ENCODE measurements around the gene ZNF385C. TPM values are rescaled to one million over a fixed set of nuclear protein-coding genes. Genes with fewer than 3 reads are reported as not detected.

ZNF385C gene
- total and polyA plus RNA-seq, 2 of the 13 experiments (the other 11 are each of a cell fraction or from before 2014, with no cell fraction given), result 2.3 to 6.1 TPM

DNA sequence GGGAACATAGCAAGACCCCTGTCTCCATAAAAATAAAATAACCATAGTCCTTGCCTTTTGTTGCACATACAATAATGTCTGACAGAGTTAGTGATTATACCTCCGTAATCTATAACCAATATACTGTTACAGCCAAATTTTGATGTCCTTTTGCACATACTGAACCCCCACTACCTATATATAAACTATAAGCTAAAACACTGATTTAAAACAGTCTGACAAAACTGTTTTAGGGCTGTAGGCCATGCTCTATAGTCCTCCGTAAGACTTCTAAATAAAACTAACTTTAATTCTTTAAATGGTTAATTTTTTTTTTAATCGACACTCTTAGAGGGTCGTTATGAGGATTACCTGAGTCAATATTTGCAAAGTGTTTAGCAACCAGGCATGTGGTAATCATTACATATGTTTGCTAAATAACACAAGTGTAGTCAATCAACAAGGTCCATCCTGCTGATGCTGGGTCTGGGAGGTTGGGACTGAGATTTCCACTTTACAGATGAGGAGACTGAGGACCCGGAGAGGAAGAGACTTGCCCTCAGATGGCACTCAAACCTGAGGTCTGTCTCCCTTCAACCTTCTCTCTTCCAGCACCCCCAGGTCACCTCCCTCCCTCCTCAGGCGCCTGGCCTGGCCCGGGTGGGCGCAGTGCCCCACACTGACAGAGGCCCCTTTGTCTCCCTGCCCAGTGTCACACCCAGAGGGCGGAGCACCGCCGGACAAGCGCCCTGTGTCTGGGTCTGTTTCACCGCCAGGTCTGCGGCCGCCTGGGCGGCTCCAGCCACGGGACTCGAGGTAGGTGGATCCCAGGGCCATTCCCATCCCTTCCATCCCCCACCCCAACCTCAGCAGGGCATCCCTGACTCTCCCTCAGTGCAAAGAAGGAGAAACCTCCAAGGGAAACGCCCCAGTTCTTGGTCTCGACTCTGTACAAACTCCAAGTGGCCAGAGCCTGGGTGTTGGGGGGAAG lies 10.3 kb downstream of the ZNF385C start (continued):
- TF ChIP-seq FIP1L1 (IDR thresholded peaks at IDR 0.05; ENCODE audit: borderline replicate concordance, insufficient read depth, low read depth, low read length), result no peak
- TF ChIP-seq SIN3A (IDR thresholded peaks at IDR 0.05; ENCODE audit: borderline replicate concordance, low read depth, low read length), result no peak
- TF ChIP-seq CAMTA2 (CRISPR knock-in tag; IDR thresholded peaks at IDR 0.05; ENCODE audit: borderline replicate concordance), result no peak
- TF ChIP-seq HDAC2 (CRISPR knock-in tag; IDR thresholded peaks at IDR 0.05), result peak; percentile 76
- 0 out of 2 replicates have a peak, but pooled peaks have one; percentile 38 for TF ChIP-seq POGZ (CRISPR knock-in tag; IDR thresholded peaks at IDR 0.05)
- TF ChIP-seq ZSCAN29 (CRISPR knock-in tag; conservative IDR thresholded peaks at IDR 0.05), result no peak
- no peak for TF ChIP-seq ZNF660 (CRISPR knock-in tag; IDR thresholded peaks at IDR 0.05; ENCODE audit: borderline replicate concordance, low read depth)
- no peak for TF ChIP-seq RFX1 (IDR thresholded peaks at IDR 0.05)
- TF ChIP-seq, protein P1, sequence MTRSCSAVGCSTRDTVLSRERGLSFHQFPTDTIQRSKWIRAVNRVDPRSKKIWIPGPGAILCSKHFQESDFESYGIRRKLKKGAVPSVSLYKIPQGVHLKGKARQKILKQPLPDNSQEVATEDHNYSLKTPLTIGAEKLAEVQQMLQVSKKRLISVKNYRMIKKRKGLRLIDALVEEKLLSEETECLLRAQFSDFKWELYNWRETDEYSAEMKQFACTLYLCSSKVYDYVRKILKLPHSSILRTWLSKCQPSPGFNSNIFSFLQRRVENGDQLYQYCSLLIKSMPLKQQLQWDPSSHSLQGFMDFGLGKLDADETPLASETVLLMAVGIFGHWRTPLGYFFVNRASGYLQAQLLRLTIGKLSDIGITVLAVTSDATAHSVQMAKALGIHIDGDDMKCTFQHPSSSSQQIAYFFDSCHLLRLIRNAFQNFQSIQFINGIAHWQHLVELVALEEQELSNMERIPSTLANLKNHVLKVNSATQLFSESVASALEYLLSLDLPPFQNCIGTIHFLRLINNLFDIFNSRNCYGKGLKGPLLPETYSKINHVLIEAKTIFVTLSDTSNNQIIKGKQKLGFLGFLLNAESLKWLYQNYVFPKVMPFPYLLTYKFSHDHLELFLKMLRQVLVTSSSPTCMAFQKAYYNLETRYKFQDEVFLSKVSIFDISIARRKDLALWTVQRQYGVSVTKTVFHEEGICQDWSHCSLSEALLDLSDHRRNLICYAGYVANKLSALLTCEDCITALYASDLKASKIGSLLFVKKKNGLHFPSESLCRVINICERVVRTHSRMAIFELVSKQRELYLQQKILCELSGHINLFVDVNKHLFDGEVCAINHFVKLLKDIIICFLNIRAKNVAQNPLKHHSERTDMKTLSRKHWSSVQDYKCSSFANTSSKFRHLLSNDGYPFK (CRISPR knock-in tag; IDR thresholded peaks at IDR 0.05; ENCODE audit: borderline replicate concordance), result no peak
- no peak for TF ChIP-seq ZNF75D (CRISPR knock-in tag; IDR thresholded peaks at IDR 0.05; ENCODE audit: borderline replicate concordance)
- no peak for TF ChIP-seq MLLT10 (CRISPR knock-in tag; IDR thresholded peaks at IDR 0.05)
- TF ChIP-seq, protein P2, sequence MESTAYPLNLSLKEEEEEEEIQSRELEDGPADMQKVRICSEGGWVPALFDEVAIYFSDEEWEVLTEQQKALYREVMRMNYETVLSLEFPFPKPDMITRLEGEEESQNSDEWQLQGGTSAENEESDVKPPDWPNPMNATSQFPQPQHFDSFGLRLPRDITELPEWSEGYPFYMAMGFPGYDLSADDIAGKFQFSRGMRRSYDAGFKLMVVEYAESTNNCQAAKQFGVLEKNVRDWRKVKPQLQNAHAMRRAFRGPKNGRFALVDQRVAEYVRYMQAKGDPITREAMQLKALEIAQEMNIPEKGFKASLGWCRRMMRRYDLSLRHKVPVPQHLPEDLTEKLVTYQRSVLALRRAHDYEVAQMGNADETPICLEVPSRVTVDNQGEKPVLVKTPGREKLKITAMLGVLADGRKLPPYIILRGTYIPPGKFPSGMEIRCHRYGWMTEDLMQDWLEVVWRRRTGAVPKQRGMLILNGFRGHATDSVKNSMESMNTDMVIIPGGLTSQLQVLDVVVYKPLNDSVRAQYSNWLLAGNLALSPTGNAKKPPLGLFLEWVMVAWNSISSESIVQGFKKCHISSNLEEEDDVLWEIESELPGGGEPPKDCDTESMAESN (CRISPR knock-in tag; conservative IDR thresholded peaks at IDR 0.05), result no peak; the same call in 1 of the 2 replicates
- no peak for TF ChIP-seq LCORL (IDR thresholded peaks at IDR 0.05)
- TF ChIP-seq LCORL (CRISPR knock-in tag; IDR thresholded peaks at IDR 0.05), result 0 out of 2 replicates have a peak, but pooled peaks have one; percentile 14
- no peak for TF ChIP-seq FOSL1 (CRISPR knock-in tag; IDR thresholded peaks at IDR 0.05; ENCODE audit: borderline replicate concordance)
- TF ChIP-seq ZNF431 (CRISPR knock-in tag; IDR thresholded peaks at IDR 0.05; ENCODE audit: borderline replicate concordance, low read depth), result no peak
- TF ChIP-seq ZNF878 (CRISPR knock-in tag; IDR thresholded peaks at IDR 0.05), result no peak
- TF ChIP-seq HNF4A (CRISPR knock-in tag; IDR thresholded peaks at IDR 0.05), result peak; percentile 33; the same call in 1 of the 2 replicates
- TF ChIP-seq ZNF451 (CRISPR knock-in tag; IDR thresholded peaks at IDR 0.05), result no peak
- TF ChIP-seq, protein P3, sequence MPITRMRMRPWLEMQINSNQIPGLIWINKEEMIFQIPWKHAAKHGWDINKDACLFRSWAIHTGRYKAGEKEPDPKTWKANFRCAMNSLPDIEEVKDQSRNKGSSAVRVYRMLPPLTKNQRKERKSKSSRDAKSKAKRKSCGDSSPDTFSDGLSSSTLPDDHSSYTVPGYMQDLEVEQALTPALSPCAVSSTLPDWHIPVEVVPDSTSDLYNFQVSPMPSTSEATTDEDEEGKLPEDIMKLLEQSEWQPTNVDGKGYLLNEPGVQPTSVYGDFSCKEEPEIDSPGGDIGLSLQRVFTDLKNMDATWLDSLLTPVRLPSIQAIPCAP (CRISPR knock-in tag; IDR thresholded peaks at IDR 0.05; ENCODE audit: low read depth), result no peak
- TF ChIP-seq, protein P4, sequence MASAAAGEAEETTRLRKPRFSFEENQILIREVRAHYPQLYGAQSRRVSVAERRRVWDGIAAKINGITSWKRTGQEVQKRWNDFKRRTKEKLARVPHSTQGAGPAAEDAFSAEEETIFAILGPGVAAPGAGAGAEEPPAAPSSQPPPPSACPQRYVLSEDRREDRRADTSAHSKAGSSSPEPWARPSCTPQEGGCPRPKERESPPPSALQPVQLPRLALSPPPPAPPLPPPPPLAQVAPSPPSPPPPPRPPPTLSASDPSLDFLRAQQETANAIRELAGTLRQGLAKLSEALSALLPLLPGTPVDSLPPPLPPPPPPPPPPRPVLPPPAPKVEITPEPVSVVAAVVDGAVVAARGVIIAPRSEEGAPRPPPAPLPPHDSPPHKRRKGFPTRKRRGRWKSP (CRISPR knock-in tag; IDR thresholded peaks at IDR 0.05), result 0 out of 2 replicates have a peak, but pooled peaks have one; percentile 27
- no peak for TF ChIP-seq U2AF1 (optimal IDR thresholded peaks at IDR 0.05; ENCODE audit: low read depth, low read length)
